ENCODE measurements around the gene KDM2A.

The KDM2A gene

GRCh38 chr11:67306769-67307544, 187.9 kb downstream of the KDM2A start:
- DNase-seq = no peak

GRCh38 chr11:67307545-67308001, 188.5 kb downstream of the KDM2A start:
- DNase-seq = no peak

Measured in DMS53 (cell line).